GM12878 (cell line): ENCODE measurements around the gene EEFSEC. TPM values are rescaled to one million over a fixed set of nuclear protein-coding genes. Genes with fewer than 3 reads are reported as not detected.

Experiments
- ATAC-seq: fragments of 200-7000 bp; cut with Tn5 transposase; 3 replicates; pipeline ENCODE4 v1.9.1; 2020; ENCODE audit warnings: mild to moderate bottlenecking, moderate library complexity
- BruUV-seq: library from RNA; stranded (reverse); fragments of 400-500 nt; replicated peaks from 2 replicates; lab custom pipeline; 2021; lab: Mats Ljungman, UMichigan
- CTCF ChIA-PET: fragments of 300-600 bp; sonication (Branson Sonifier 250); formaldehyde crosslinking; extraction: SDS; loops from one replicate; lab custom pipeline; 2021; ENCODE audit warnings: inconsistent platforms; lab: Yijun Ruan, JAX
- POLR2A ChIA-PET: fragments of 350-600 bp; formaldehyde crosslinking; extraction: SDS; loops from one replicate; lab custom pipeline; 2021; ENCODE audit warnings: inconsistent platforms; lab: Charles Lee
- RAD21 ChIA-PET: fragments of 300-600 bp; sonication (Branson Sonifier 250); formaldehyde crosslinking; loops from one replicate; lab custom pipeline; 2023; ENCODE audit warnings: antibody characterized with exemption; ENCODE audit not compliant: unreplicated experiment; lab: Charles Lee
- SMC1A ChIA-PET: fragments of 300-600 bp; sonication (Branson Sonifier 250); formaldehyde crosslinking; loops from one replicate; lab custom pipeline; 2023; ENCODE audit not compliant: unreplicated experiment, uncharacterized antibody; lab: Charles Lee
- DNase-seq: peaks from one replicate; pipeline ENCODE4 v3.0.0-alpha.2; 2011; ENCODE audit warnings: low read depth, low spot score
- FAIRE-seq: peaks from 3 replicates; lab custom pipeline; 2011; peaks lifted over from hg19 to GRCh38; lab: Jason Lieb, UNC
- H2AFZ ChIP-seq: 2 replicates; pipeline ENCODE4 v1.6.0; 2011; ENCODE audit warnings: low read depth, low read length, control low read depth; ENCODE audit not compliant: control insufficient read depth
- H3K27ac ChIP-seq: 2 replicates; pipeline ENCODE4 v1.5.1; 2011; ENCODE audit warnings: control low read depth; ENCODE audit not compliant: control insufficient read depth, insufficient read depth
- H3K27me3 ChIP-seq, 2 experiments: replicated peaks in 1 of 2; 2 replicates each; pipeline versions ENCODE4 v1.6.0 to v1.6.1; 2011; ENCODE audit warnings: low read length in 1 of 2; ENCODE audit not compliant: control insufficient read depth in 2 of 2, insufficient read depth in 2 of 2
- H3K36me3 ChIP-seq, 2 experiments: 2 replicates each; pipeline ENCODE4 v1.5.1; 2011; ENCODE audit warnings: low read length in 1 of 2; ENCODE audit not compliant: control insufficient read depth in 2 of 2, insufficient read depth in 2 of 2
- H3K4me1 ChIP-seq: 2 replicates; pipeline ENCODE4 v1.6.1; 2011; ENCODE audit warnings: mild to moderate bottlenecking, low read length, moderate library complexity, mixed read lengths; ENCODE audit not compliant: control insufficient read depth, insufficient read depth
- H3K4me2 ChIP-seq: 2 replicates; pipeline ENCODE4 v1.6.0; 2011; ENCODE audit warnings: control low read depth; ENCODE audit not compliant: control insufficient read depth, insufficient read depth
- H3K4me3 ChIP-seq: fragments of 200-600 bp; sonication (generic); 2 replicates; pipeline ENCODE4 v1.5.1; 2016
- H3K79me2 ChIP-seq: 2 replicates; pipeline ENCODE4 v1.6.0; 2011; ENCODE audit warnings: low read length; ENCODE audit not compliant: control insufficient read depth, insufficient read depth
- H3K9ac ChIP-seq: 2 replicates; pipeline ENCODE4 v1.8.0; 2011; ENCODE audit warnings: low read length, control low read depth, mixed read lengths; ENCODE audit not compliant: control insufficient read depth, insufficient read depth
- H3K9me3 ChIP-seq: replicated peaks from 3 replicates; pipeline ENCODE4 v1.5.1; 2011; ENCODE audit warnings: mild to moderate bottlenecking, low read length; ENCODE audit not compliant: control insufficient read depth, insufficient read depth
- H4K20me1 ChIP-seq: 2 replicates; pipeline ENCODE4 v1.6.0; 2011; ENCODE audit not compliant: control insufficient read depth, insufficient read depth
- BHLHE40 ChIP-seq, 2 experiments: fragments of 450-650 bp in 1 of 2; IDR thresholded peaks; 2 replicates each; pipeline ENCODE4 v1.6.1; 2011 to 2017; ENCODE audit warnings: low read depth in 2 of 2, borderline replicate concordance in 1 of 2, improper control_type of control experiment in 1 of 2, low read length in 1 of 2, mild to moderate bottlenecking in 1 of 2
- CREM ChIP-seq: IDR thresholded peaks from 2 replicates; pipeline ENCODE4 v1.6.1; 2014; ENCODE audit warnings: antibody characterized with exemption, low read depth
- JUND ChIP-seq: IDR thresholded peaks from 2 replicates; pipeline ENCODE4 v1.6.1; 2012; ENCODE audit warnings: low read depth, mild to moderate bottlenecking, low read length, improper control_type of control experiment, moderate library complexity
- MXI1 ChIP-seq: fragments of 150-350 bp; IDR thresholded peaks from 2 replicates; pipeline ENCODE4 v1.6.1; 2011; ENCODE audit warnings: low read depth, mild to moderate bottlenecking, inconsistent platforms, low read length, improper control_type of control experiment
- SIN3A ChIP-seq: IDR thresholded peaks from 2 replicates; pipeline ENCODE4 v1.6.1; 2012; ENCODE audit warnings: low read depth, low read length, improper control_type of control experiment
- TCF12 ChIP-seq: IDR thresholded peaks from 2 replicates; pipeline ENCODE4 v1.6.1; 2011; ENCODE audit warnings: low read depth, mild to moderate bottlenecking, low read length
- YY1 ChIP-seq: IDR thresholded peaks from 2 replicates; pipeline ENCODE4 v1.6.1; 2011; ENCODE audit warnings: low read depth, mild to moderate bottlenecking, low read length
- WGBS: methylation state at CpG from one replicate; pipeline ENCODE4 v1.1.6; 2016; ENCODE audit warnings: low lambda C conversion rate; ENCODE audit not compliant: insufficient replicate concordance, insufficient coverage; ENCODE audit errors: missing lambda C conversion rate; 5-methylcytosine and 5-hydroxymethylcytosine counted together
- in situ Hi-C: fragments of 300-500 bp; cut with MboI; formaldehyde crosslinking; loops from 9 replicates; pipeline ENCODE4 v1.14.3; 2018; ENCODE audit warnings: mixed read lengths
- intact Hi-C: fragments of 100-400 bp; cut with micrococcal nuclease; formaldehyde crosslinking; loops from one replicate; pipeline ENCODE4 v1.14.2; 2022; ENCODE audit not compliant: unreplicated experiment
- polyA plus RNA-seq, 11 experiments: library from polyadenylated mRNA; depleted of rRNA in 4 of 11; unstranded in 6 of 11; stranded (reverse) in 5 of 11; fragments of >200 nt; fragmentation: Nextera tagmentation in 4 of 11; fragmentation: Illumina TruSeq in 1 of 11; extraction: Ambion mirVana in 4 of 11; extraction: Trizol in 1 of 11; gene quantifications; 1 replicate in 1 of 11; 2 replicates in 10 of 11; pipeline versions ENCODE4 v1.2.1 to v1.2.3, GENCODE V29; 2011 to 2016; ENCODE audit warnings: inconsistent platforms in 2 of 11, missing spikeins in 2 of 11, low read depth in 1 of 11
- total RNA-seq, 4 experiments: library from RNA; depleted of rRNA in 3 of 4; stranded (reverse); fragments of >200 nt in 3 of 4; fragmentation: Illumina TruSeq in 1 of 4; extraction: Trizol in 1 of 4; gene quantifications; 2 replicates each; pipeline versions ENCODE4 v1.2.1 to v1.2.3, GENCODE V29; 2013 to 2021
- TF ChIP-seq, protein P1 (sequence below): fragments of 150-350 bp; IDR thresholded peaks from 2 replicates; pipeline ENCODE4 v1.6.1; 2014; ENCODE audit warnings: mild to moderate bottlenecking, low read depth, low read length
- TF ChIP-seq, protein P2 (sequence below): IDR thresholded peaks from 2 replicates; pipeline ENCODE4 v1.6.1; 2011; ENCODE audit warnings: borderline replicate concordance, low read depth, mild to moderate bottlenecking, moderate library complexity, low read length; ENCODE audit not compliant: insufficient read depth, poor library complexity, severe bottlenecking
- TF ChIP-seq, protein P3 (sequence below): IDR thresholded peaks from 2 replicates; pipeline ENCODE4 v1.6.1; 2012; ENCODE audit warnings: low read depth, low read length, improper control_type of control experiment
- TF ChIP-seq, protein P4 (sequence below): fragments of 150-350 bp; IDR thresholded peaks from 2 replicates; pipeline ENCODE4 v1.6.1; 2016; ENCODE audit warnings: low read depth, low read length
- TF ChIP-seq, protein P5 (sequence below): fragments of 450-650 bp; IDR thresholded peaks from 2 replicates; pipeline ENCODE4 v1.6.1; 2016; ENCODE audit warnings: mild to moderate bottlenecking, moderate library complexity, borderline replicate concordance

Gene EEFSEC
- total and polyA plus RNA-seq, 10 of the 15 experiments (the other 5 are each of a cell fraction or from before 2014, with no cell fraction given), result 0.29 to 29.1 (median 16.1) TPM

DNA sequence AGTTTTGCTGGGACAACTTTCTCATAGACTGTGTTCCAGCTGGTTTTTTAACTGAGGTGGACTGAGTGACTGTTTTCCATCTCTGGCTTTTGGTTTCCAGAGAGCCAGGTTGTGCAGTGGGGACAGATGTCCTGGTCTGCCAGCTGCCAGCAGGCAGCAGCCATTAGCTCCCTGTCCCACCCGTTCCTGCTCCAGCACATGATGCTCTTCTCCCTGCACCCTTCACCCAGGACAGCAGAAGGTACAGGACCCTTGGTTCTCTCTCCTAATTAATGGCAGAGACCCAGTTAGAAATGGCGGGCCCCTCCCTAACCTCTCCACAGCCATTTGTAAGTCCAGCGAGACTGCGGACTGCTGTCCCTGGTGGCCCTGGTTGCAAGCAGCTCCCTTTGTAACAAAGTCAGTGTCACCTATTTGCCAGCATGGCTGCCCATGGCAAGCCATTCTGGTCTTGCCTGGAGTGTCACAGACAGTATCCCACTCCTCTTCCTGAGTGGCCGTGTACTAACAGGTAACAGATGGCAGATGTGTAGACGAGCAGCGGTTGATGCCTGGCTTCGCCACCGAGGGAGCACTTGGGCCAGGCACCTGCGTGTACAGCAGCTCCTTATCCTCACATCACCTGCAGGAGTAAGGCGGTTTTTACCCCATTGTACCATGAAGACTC lies 165.1 kb downstream of the EEFSEC start:
- RAD21 ChIA-PET, result no interaction called here
- no peaks in the 10 kb centered on the region for H3K27me3 ChIP-seq
- no peaks in the 10 kb centered on the region for H3K4me1 ChIP-seq
- 0 out of 2 replicates have a peak, but pooled peaks cover 3% of the 10 kb centered on the region for H4K20me1 ChIP-seq
- no peak for FAIRE-seq
- CTCF ChIA-PET, result no interaction called here
- H3K79me2 ChIP-seq, result no peaks in the 10 kb centered on the region
- no peaks in the 10 kb centered on the region for H3K9me3 ChIP-seq
- no peak overlapping the region for H2AFZ ChIP-seq
- no peak for ATAC-seq
- in situ Hi-C loops, result no loop called here
- DNase-seq, result no peak
- H3K4me3 ChIP-seq, result no peak overlapping the region
- POLR2A ChIA-PET, result no interaction called here
- no peak overlapping the region for H3K9ac ChIP-seq
- no TSS peak for BruUV-seq
- no peak overlapping the region for H3K27ac ChIP-seq
- WGBS, result 94% methylated on average over 11 of the region's 11 CpGs
- SMC1A ChIA-PET, result no interaction called here
- peaks cover 0 to 2% of the 10 kb centered on the region in 2 experiments; a peak in 1 of 4 replicates for H3K36me3 ChIP-seq
- H3K4me2 ChIP-seq, result no peak overlapping the region
- intact Hi-C loops, result no loop called here
- TF ChIP-seq BHLHE40 (IDR thresholded peaks at IDR 0.05; ENCODE audit: borderline replicate concordance in 1 of 2, low read depth in 2 of 2, low read length in 1 of 2), result no peak
- TF ChIP-seq YY1, result no peak
- TF ChIP-seq CREM, result no peak
- TF ChIP-seq, protein P1, sequence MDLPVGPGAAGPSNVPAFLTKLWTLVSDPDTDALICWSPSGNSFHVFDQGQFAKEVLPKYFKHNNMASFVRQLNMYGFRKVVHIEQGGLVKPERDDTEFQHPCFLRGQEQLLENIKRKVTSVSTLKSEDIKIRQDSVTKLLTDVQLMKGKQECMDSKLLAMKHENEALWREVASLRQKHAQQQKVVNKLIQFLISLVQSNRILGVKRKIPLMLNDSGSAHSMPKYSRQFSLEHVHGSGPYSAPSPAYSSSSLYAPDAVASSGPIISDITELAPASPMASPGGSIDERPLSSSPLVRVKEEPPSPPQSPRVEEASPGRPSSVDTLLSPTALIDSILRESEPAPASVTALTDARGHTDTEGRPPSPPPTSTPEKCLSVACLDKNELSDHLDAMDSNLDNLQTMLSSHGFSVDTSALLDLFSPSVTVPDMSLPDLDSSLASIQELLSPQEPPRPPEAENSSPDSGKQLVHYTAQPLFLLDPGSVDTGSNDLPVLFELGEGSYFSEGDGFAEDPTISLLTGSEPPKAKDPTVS, result no peak
- TF ChIP-seq, protein P2, sequence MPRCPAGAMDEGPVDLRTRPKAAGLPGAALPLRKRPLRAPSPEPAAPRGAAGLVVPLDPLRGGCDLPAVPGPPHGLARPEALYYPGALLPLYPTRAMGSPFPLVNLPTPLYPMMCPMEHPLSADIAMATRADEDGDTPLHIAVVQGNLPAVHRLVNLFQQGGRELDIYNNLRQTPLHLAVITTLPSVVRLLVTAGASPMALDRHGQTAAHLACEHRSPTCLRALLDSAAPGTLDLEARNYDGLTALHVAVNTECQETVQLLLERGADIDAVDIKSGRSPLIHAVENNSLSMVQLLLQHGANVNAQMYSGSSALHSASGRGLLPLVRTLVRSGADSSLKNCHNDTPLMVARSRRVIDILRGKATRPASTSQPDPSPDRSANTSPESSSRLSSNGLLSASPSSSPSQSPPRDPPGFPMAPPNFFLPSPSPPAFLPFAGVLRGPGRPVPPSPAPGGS, result no peak
- TF ChIP-seq, protein P3, sequence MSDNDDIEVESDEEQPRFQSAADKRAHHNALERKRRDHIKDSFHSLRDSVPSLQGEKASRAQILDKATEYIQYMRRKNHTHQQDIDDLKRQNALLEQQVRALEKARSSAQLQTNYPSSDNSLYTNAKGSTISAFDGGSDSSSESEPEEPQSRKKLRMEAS, result no peak
- TF ChIP-seq, protein P4, sequence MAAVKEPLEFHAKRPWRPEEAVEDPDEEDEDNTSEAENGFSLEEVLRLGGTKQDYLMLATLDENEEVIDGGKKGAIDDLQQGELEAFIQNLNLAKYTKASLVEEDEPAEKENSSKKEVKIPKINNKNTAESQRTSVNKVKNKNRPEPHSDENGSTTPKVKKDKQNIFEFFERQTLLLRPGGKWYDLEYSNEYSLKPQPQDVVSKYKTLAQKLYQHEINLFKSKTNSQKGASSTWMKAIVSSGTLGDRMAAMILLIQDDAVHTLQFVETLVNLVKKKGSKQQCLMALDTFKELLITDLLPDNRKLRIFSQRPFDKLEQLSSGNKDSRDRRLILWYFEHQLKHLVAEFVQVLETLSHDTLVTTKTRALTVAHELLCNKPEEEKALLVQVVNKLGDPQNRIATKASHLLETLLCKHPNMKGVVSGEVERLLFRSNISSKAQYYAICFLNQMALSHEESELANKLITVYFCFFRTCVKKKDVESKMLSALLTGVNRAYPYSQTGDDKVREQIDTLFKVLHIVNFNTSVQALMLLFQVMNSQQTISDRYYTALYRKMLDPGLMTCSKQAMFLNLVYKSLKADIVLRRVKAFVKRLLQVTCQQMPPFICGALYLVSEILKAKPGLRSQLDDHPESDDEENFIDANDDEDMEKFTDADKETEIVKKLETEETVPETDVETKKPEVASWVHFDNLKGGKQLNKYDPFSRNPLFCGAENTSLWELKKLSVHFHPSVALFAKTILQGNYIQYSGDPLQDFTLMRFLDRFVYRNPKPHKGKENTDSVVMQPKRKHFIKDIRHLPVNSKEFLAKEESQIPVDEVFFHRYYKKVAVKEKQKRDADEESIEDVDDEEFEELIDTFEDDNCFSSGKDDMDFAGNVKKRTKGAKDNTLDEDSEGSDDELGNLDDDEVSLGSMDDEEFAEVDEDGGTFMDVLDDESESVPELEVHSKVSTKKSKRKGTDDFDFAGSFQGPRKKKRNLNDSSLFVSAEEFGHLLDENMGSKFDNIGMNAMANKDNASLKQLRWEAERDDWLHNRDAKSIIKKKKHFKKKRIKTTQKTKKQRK, result no peak
- TF ChIP-seq SIN3A, result no peak
- no peak for TF ChIP-seq MXI1
- no peak for TF ChIP-seq JUND
- TF ChIP-seq, protein P5, sequence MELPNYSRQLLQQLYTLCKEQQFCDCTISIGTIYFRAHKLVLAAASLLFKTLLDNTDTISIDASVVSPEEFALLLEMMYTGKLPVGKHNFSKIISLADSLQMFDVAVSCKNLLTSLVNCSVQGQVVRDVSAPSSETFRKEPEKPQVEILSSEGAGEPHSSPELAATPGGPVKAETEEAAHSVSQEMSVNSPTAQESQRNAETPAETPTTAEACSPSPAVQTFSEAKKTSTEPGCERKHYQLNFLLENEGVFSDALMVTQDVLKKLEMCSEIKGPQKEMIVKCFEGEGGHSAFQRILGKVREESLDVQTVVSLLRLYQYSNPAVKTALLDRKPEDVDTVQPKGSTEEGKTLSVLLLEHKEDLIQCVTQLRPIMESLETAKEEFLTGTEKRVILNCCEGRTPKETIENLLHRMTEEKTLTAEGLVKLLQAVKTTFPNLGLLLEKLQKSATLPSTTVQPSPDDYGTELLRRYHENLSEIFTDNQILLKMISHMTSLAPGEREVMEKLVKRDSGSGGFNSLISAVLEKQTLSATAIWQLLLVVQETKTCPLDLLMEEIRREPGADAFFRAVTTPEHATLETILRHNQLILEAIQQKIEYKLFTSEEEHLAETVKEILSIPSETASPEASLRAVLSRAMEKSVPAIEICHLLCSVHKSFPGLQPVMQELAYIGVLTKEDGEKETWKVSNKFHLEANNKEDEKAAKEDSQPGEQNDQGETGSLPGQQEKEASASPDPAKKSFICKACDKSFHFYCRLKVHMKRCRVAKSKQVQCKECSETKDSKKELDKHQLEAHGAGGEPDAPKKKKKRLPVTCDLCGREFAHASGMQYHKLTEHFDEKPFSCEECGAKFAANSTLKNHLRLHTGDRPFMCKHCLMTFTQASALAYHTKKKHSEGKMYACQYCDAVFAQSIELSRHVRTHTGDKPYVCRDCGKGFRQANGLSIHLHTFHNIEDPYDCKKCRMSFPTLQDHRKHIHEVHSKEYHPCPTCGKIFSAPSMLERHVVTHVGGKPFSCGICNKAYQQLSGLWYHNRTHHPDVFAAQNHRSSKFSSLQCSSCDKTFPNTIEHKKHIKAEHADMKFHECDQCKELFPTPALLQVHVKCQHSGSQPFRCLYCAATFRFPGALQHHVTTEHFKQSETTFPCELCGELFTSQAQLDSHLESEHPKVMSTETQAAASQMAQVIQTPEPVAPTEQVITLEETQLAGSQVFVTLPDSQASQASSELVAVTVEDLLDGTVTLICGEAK, result no peak
- no peak for TF ChIP-seq TCF12
